Measurements from ENCODE around the gene TMC4. TPM values are rescaled to one million over a fixed set of nuclear protein-coding genes. Genes with fewer than 3 reads are reported as not detected.

The TMC4 gene
- total RNA-seq = under 0.01 and 0.60 TPM in 2 replicates

GRCh38 chr19:54172471-54173358 is at the start of gene TMC4:
TMC4 (minus strand) TSS chr19:54173160; CDS start chr19:54173117, 43 bp downstream.

GRCh38 chr19:54191011-54191810 is 18.3 kb upstream of the TMC4 start, which contains the start of gene TSEN34:
TSEN34 (plus strand) TSS chr19:54191308; CDS start chr19:54191365, 57 bp downstream.

GRCh38 chr19:54189145-54189734 is 16.3 kb upstream of the TMC4 start, which contains the start of gene MBOAT7:
MBOAT7 (minus strand) TSS chr19:54189580; CDS start chr19:54188508, 1,072 bp downstream.

GRCh38 chr19:54159352-54160181 is 13.4 kb downstream of the TMC4 start, which contains the start of gene LENG1:
LENG1 (minus strand) TSS chr19:54159721; CDS start chr19:54159695, 26 bp downstream.

GRCh38 chr19:54137699-54138488 is 35.1 kb downstream of the TMC4 start, which contains the start of gene CNOT3:
CNOT3 (plus strand) TSS chr19:54137762; CDS start chr19:54142979, 5,217 bp downstream.

GRCh38 chr19:54115109-54116063 is 57.6 kb downstream of the TMC4 start, which contains the start of the genes PRPF31 and TFPT:
PRPF31 (plus strand) TSS chr19:54115754; CDS start chr19:54118279, 2,525 bp downstream.
TFPT (minus strand) TSS chr19:54115657; CDS start chr19:54115269, 388 bp downstream.

Other genes starting within 250 kb of the TMC4 start
- gene CACNG8, start 210.2 kb downstream of the TMC4 start, total RNA-seq = 0.23 and 0.59 TPM in 2 replicates
- gene CACNG6, start 181.5 kb downstream of the TMC4 start, total RNA-seq = not detected in 2 replicates
- not detected in 2 replicates for gene VSTM1, start 109.3 kb downstream of the TMC4 start, total RNA-seq
- not detected in 2 replicates for gene TARM1, start 91.8 kb downstream of the TMC4 start, total RNA-seq
- 0.78 TPM in 1 of 2 replicates, not detected in the other for gene OSCAR, start 72.4 kb downstream of the TMC4 start, total RNA-seq
- 8.8 and 9.5 TPM in 2 replicates for gene NDUFA3, start 70.3 kb downstream of the TMC4 start, total RNA-seq
- gene TFPT, start 57.5 kb downstream of the TMC4 start, total RNA-seq = 9.1 and 18.1 TPM in 2 replicates
- gene PRPF31, start 57.4 kb downstream of the TMC4 start, total RNA-seq = 37.1 and 60.9 TPM in 2 replicates
- gene CNOT3, start 35.4 kb downstream of the TMC4 start, total RNA-seq = 13.1 and 25.5 TPM in 2 replicates
- gene LENG1, start 13.4 kb downstream of the TMC4 start, total RNA-seq = 4.6 and 5.3 TPM in 2 replicates
- gene MBOAT7, start 16.4 kb upstream of the TMC4 start, total RNA-seq = 59.7 and 112 TPM in 2 replicates
- gene TSEN34, start 18.1 kb upstream of the TMC4 start, total RNA-seq = 65.0 and 78.9 TPM in 2 replicates
- 753 and 1,564 TPM in 2 replicates for gene RPS9, start 27.7 kb upstream of the TMC4 start, total RNA-seq
- gene LILRB3, start 49.8 kb upstream of the TMC4 start, total RNA-seq = not detected in 2 replicates
- gene LILRA6, start 69.6 kb upstream of the TMC4 start, total RNA-seq = not detected in 2 replicates
- not detected in 2 replicates for gene LILRB5, start 84.1 kb upstream of the TMC4 start, total RNA-seq
- gene LILRB2, start 108.0 kb upstream of the TMC4 start, total RNA-seq = not detected in 2 replicates
- gene LILRA5, start 140.0 kb upstream of the TMC4 start, total RNA-seq = not detected in 2 replicates
- gene LILRA4, start 166.0 kb upstream of the TMC4 start, total RNA-seq = not detected in 2 replicates
- not detected in 2 replicates for gene LAIR1, start 191.8 kb upstream of the TMC4 start, total RNA-seq
- gene TTYH1, start 242.3 kb upstream of the TMC4 start, total RNA-seq = not detected in 2 replicates